ENCODE data around the gene USP32.

GRCh38 chr17:60369727-60370126 lies 22.2 kb downstream of the USP32 start:
- TF ChIP-seq, protein P1, sequence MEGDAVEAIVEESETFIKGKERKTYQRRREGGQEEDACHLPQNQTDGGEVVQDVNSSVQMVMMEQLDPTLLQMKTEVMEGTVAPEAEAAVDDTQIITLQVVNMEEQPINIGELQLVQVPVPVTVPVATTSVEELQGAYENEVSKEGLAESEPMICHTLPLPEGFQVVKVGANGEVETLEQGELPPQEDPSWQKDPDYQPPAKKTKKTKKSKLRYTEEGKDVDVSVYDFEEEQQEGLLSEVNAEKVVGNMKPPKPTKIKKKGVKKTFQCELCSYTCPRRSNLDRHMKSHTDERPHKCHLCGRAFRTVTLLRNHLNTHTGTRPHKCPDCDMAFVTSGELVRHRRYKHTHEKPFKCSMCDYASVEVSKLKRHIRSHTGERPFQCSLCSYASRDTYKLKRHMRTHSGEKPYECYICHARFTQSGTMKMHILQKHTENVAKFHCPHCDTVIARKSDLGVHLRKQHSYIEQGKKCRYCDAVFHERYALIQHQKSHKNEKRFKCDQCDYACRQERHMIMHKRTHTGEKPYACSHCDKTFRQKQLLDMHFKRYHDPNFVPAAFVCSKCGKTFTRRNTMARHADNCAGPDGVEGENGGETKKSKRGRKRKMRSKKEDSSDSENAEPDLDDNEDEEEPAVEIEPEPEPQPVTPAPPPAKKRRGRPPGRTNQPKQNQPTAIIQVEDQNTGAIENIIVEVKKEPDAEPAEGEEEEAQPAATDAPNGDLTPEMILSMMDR (IDR thresholded peaks at IDR 0.05), result no peak
- TF ChIP-seq POLR2A (IDR thresholded peaks at IDR 0.05), result no peak
